Loucy (cell line): ENCODE results near the gene NTNG1.

ENCODE experiments used
- H2AFZ ChIP-seq: fragments of 200-600 bp; sonication (generic); 2 replicates; pipeline ENCODE4 v1.6.0; 2016; ENCODE audit warnings: antibody characterized with exemption, mild to moderate bottlenecking, low read length, moderate library complexity
- H3F3A ChIP-seq: fragments of 200-600 bp; 2 replicates; pipeline ENCODE4 v1.6.0; 2016; ENCODE audit warnings: antibody characterized with exemption, low read depth, mild to moderate bottlenecking
- H3K27me3 ChIP-seq: fragments of 200-600 bp; sonication (generic); 2 replicates; pipeline ENCODE4 v1.6.1; 2014; ENCODE audit warnings: low read length, mild to moderate bottlenecking; ENCODE audit not compliant: insufficient read depth, poor library complexity, severe bottlenecking
- H3K36me3 ChIP-seq: fragments of 200-600 bp; sonication (generic); 2 replicates; pipeline ENCODE4 v1.6.1; 2016; ENCODE audit warnings: low read length; ENCODE audit not compliant: insufficient read depth
- H3K4me1 ChIP-seq: fragments of 200-600 bp; sonication (generic); 2 replicates; pipeline ENCODE4 v1.5.1; 2014; ENCODE audit warnings: low read length, mild to moderate bottlenecking; ENCODE audit not compliant: insufficient read depth, poor library complexity, severe bottlenecking
- H3K4me2 ChIP-seq: fragments of 200-600 bp; sonication (generic); 2 replicates; pipeline ENCODE4 v1.6.0; 2014; ENCODE audit warnings: antibody characterized with exemption, low read length, low read depth, mild to moderate bottlenecking; ENCODE audit not compliant: poor library complexity, severe bottlenecking
- H3K4me3 ChIP-seq: fragments of 200-600 bp; sonication (generic); 2 replicates; pipeline ENCODE4 v1.5.1; 2014; ENCODE audit warnings: low read length, mild to moderate bottlenecking, mixed read lengths; ENCODE audit not compliant: poor library complexity, severe bottlenecking
- H3K79me2 ChIP-seq: fragments of 200-600 bp; sonication (generic); 2 replicates; pipeline ENCODE4 v1.6.1; 2014; ENCODE audit warnings: low read length; ENCODE audit not compliant: insufficient read depth
- H3K9ac ChIP-seq: fragments of 200-600 bp; sonication (generic); 2 replicates; pipeline ENCODE4 v1.6.0; 2014; ENCODE audit warnings: mild to moderate bottlenecking, low read depth, low read length, moderate library complexity; ENCODE audit not compliant: poor library complexity, severe bottlenecking
- H3K9me2 ChIP-seq: fragments of 200-600 bp; sonication (generic); replicated peaks from 2 replicates; pipeline ENCODE4 v1.6.1; 2016; ENCODE audit warnings: low read depth, low read length, mixed read lengths
- H3K9me3 ChIP-seq: fragments of 200-600 bp; sonication (generic); 2 replicates; pipeline ENCODE4 v1.6.1; 2014; ENCODE audit warnings: mild to moderate bottlenecking, antibody characterized with exemption, low read length, low read depth; ENCODE audit not compliant: insufficient read depth
- H4K20me1 ChIP-seq: fragments of 200-600 bp; sonication (generic); 2 replicates; pipeline ENCODE4 v1.6.0; 2014; ENCODE audit warnings: antibody characterized with exemption, low read length, mild to moderate bottlenecking; ENCODE audit not compliant: insufficient read depth, poor library complexity, severe bottlenecking
- CTCF ChIP-seq: fragments of 200-600 bp; sonication (generic); conservative IDR thresholded peaks from 2 replicates; pipeline ENCODE4 v1.5.1; 2014; ENCODE audit warnings: mild to moderate bottlenecking, antibody characterized with exemption, low read length
- EZH2phosphoT487 ChIP-seq: fragments of 200-600 bp; IDR thresholded peaks from 2 replicates; pipeline ENCODE4 v1.6.1; 2018; ENCODE audit warnings: antibody characterized with exemption, mild to moderate bottlenecking, moderate library complexity, borderline replicate concordance

Gene NTNG1

GRCh38 chr1:107251083-107251482, 110.2 kb downstream of the NTNG1 start:
- H3K9me2 ChIP-seq = no peaks in the 10 kb centered on the region
- no peaks in the 10 kb centered on the region for H3F3A ChIP-seq
- H3K4me1 ChIP-seq = peaks cover 8% of the 10 kb centered on the region
- no peak overlapping the region for H3K9ac ChIP-seq
- H3K9me3 ChIP-seq = no peaks in the 10 kb centered on the region
- no peak for TF ChIP-seq CTCF
- no peak for TF ChIP-seq EZH2phosphoT487
- no peaks in the 10 kb centered on the region for H3K36me3 ChIP-seq
- H4K20me1 ChIP-seq = no peaks in the 10 kb centered on the region
- no peak overlapping the region for H2AFZ ChIP-seq
- H3K79me2 ChIP-seq = no peaks in the 10 kb centered on the region
- H3K4me3 ChIP-seq = no peak overlapping the region
- no peak overlapping the region for H3K4me2 ChIP-seq
- H3K27me3 ChIP-seq = no peaks in the 10 kb centered on the region

GRCh38 chr1:107251839-107252238, 111.0 kb downstream of the NTNG1 start:
- no peaks in the 10 kb centered on the region for H3K9me2 ChIP-seq
- H3K79me2 ChIP-seq = no peaks in the 10 kb centered on the region
- no peaks in the 10 kb centered on the region for H3K27me3 ChIP-seq
- no peaks in the 10 kb centered on the region for H3K36me3 ChIP-seq
- H3K9ac ChIP-seq = no peak overlapping the region
- TF ChIP-seq CTCF (no peak), EZH2phosphoT487 (no peak)
- H3K4me1 ChIP-seq = peaks cover 8% of the 10 kb centered on the region
- no peaks in the 10 kb centered on the region for H3K9me3 ChIP-seq
- no peaks in the 10 kb centered on the region for H3F3A ChIP-seq
- no peak overlapping the region for H3K4me3 ChIP-seq
- H3K4me2 ChIP-seq = no peak overlapping the region
- no peak overlapping the region for H2AFZ ChIP-seq
- H4K20me1 ChIP-seq = no peaks in the 10 kb centered on the region

GRCh38 chr1:107252271-107252670, 111.4 kb downstream of the NTNG1 start:
- TF ChIP-seq EZH2phosphoT487 (no peak), CTCF (no peak)
- Histone ChIP-seq H3K4me1 (peaks cover 8% of the 10 kb centered on the region), H2AFZ (no peak overlapping the region), H3K4me3 (no peak overlapping the region), H4K20me1 (no peaks in the 10 kb centered on the region), H3K9me3 (no peaks in the 10 kb centered on the region), H3F3A (no peaks in the 10 kb centered on the region), H3K36me3 (no peaks in the 10 kb centered on the region), H3K79me2 (no peaks in the 10 kb centered on the region), H3K9ac (no peak overlapping the region), H3K4me2 (no peak overlapping the region), H3K27me3 (no peaks in the 10 kb centered on the region), H3K9me2 (no peaks in the 10 kb centered on the region)
